Measurements from ENCODE around the gene CLDND2.

GRCh38 chr19:51377422-51377821 lies 8.6 kb upstream of the CLDND2 start:
- TF ChIP-seq CTCF (IDR thresholded peaks at IDR 0.05) (no peak), POLR2A (IDR thresholded peaks at IDR 0.05) (no peak)

Data from tibial nerve (tissue), 3 donors.